ENCODE measurements around the gene TMEM120A.

The TMEM120A gene

GRCh38 chr7:75950111-75950681 lies 44.2 kb downstream of the TMEM120A start:
- Histone ChIP-seq H3K36me3 (ENCODE audit: control insufficient read depth in 1 of 2, insufficient read depth in 2 of 2, low read length in 2 of 2) (peaks cover 6 to 12% of the 10 kb centered on the region in 2 donors), H3K9me3 (ENCODE audit: control insufficient read depth in 1 of 2, low read length in 2 of 2) (no peaks in the 10 kb centered on the region), H3K4me3 (ENCODE audit: low read depth in 1 of 2, low read length in 2 of 2) (no peak overlapping the region), H3K4me1 (ENCODE audit: control insufficient read depth in 1 of 2, insufficient read depth in 2 of 2, low read length in 2 of 2) (no peaks in the 10 kb centered on the region), H3K27ac (ENCODE audit: low read length) (no peak overlapping the region), H3K27me3 (ENCODE audit: low read depth, low read length) (no peaks in the 10 kb centered on the region)

DNA sequence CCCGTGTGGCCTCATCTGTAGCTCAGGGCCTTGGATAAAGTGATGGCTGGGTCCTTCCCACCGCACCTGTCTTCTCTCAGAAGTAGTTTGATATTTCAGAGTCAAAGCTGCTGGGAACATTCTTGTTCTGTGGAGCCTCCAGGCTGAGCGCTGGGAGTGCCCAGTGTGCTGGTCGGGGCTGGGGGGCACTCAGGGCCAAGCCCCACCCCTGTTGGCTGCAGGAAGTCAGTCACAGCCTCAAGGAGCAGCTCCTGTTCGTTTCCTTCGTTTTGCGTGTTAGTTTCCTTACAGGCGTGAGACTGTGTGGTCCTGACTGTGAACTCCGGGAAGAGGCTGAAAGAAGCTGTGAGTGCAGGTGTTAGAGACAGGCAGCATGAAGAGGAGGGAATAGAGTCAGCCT lies 46.2 kb downstream of the TMEM120A start:
- Histone ChIP-seq H3K27me3 (ENCODE audit: low read depth, low read length) (no peaks in the 10 kb centered on the region), H3K9me3 (ENCODE audit: control insufficient read depth in 1 of 2, low read length in 2 of 2) (no peaks in the 10 kb centered on the region), H3K4me3 (ENCODE audit: low read depth in 1 of 2, low read length in 2 of 2) (no peak overlapping the region), H3K36me3 (ENCODE audit: control insufficient read depth in 1 of 2, insufficient read depth in 2 of 2, low read length in 2 of 2) (peaks cover 3 to 7% of the 10 kb centered on the region in 2 donors), H3K27ac (ENCODE audit: low read length) (no peak overlapping the region), H3K4me1 (ENCODE audit: control insufficient read depth in 1 of 2, insufficient read depth in 2 of 2, low read length in 2 of 2) (no peaks in the 10 kb centered on the region)

DNA sequence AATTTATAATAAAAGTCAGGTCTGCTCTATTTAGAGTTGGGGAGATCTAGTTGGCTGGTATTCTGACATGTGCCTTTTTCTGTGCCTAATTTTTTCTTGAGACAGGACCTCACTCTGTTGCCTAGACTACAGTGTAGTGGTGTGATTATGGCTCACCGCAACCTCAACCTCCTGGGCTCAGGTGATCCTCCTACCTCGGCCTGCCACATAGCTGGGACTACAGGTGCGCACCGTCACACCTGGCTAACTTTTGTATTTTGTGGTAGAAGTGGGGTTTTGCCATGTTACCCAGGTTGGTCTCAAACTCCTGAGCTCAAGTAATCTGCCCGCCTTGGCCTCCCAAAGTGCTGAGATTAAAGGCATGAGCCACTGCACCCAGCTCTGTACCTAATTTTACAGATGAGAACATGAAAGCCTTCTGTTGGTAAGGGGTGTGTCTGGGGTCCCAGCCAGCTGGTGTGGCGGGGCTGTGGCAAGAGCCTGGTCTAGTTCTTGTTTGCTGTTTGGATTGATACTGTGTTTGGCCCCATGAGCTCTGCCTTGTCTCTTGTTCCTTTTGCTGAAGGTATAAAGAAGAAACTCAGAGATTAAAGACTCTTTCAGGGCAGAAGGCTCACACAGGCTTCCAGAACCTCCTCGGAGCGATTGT lies 48.1 kb downstream of the TMEM120A start:
- H3K36me3 ChIP-seq (ENCODE audit: control insufficient read depth in 1 of 2, insufficient read depth in 2 of 2, low read length in 2 of 2), result peaks cover 3 to 8% of the 10 kb centered on the region in 2 donors
- H3K9me3 ChIP-seq (ENCODE audit: control insufficient read depth in 1 of 2, low read length in 2 of 2), result no peaks in the 10 kb centered on the region
- no peaks in the 10 kb centered on the region for H3K27me3 ChIP-seq (ENCODE audit: low read depth, low read length)
- H3K4me1 ChIP-seq (ENCODE audit: control insufficient read depth in 1 of 2, insufficient read depth in 2 of 2, low read length in 2 of 2), result no peaks in the 10 kb centered on the region
- peak overlapping the region; percentile 74 for H3K27ac ChIP-seq (ENCODE audit: low read length)
- no peak overlapping the region for H3K4me3 ChIP-seq (ENCODE audit: low read depth in 1 of 2, low read length in 2 of 2)

DNA sequence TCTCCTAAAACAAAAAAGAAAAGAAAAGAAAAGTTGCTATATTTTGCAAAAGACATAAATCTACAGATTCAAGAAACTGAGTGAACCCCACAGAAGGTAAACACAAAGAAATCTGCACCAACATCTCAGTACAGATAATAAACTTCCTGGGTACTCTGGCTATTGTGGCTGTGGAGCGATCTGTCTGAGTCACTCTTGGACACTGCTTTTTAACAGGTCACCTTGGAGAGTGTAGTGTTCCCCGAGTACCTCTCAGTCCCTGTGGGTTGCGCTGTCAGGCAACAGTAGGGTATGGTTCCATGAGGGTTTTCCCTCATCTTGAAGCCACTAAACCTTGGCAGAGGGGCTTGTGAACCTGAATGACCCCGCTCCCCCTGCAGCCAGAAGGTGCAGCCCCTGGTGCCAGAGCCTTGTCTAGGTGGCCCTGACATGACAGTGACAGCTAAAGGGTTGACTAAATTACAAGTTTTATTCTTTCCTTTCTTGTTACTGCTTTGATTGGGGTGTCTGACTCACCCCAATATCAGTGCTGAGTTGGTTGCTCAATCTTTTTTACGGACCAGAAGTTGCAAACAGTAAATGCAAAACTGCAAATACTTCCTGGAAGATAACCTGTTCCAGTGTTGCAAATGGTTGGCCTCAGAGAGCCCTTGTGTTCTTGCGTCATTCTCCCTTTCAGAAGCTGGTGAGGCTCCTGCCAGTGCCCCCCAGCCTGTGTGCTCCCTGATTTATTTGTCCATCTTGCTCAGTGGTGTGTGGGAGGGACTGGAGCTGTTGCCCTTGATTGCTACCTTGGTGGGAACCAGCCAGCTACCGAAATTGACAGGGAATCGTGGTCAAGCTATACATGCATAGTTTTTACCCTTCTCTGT lies 48.9 kb downstream of the TMEM120A start:
- H3K4me3 ChIP-seq (ENCODE audit: low read depth in 1 of 2, low read length in 2 of 2), result no peak overlapping the region
- H3K4me1 ChIP-seq (ENCODE audit: control insufficient read depth in 1 of 2, insufficient read depth in 2 of 2, low read length in 2 of 2), result no peaks in the 10 kb centered on the region
- peak overlapping the region; percentile 74 for H3K27ac ChIP-seq (ENCODE audit: low read length)

GRCh38 chr7:75944507-75944906 lies 49.9 kb downstream of the TMEM120A start:
- Histone ChIP-seq H3K27me3 (ENCODE audit: low read depth, low read length) (no peaks in the 10 kb centered on the region), H3K36me3 (ENCODE audit: control insufficient read depth in 1 of 2, insufficient read depth in 2 of 2, low read length in 2 of 2) (peaks cover 9 to 15% of the 10 kb centered on the region in 2 donors), H3K4me3 (ENCODE audit: low read depth in 1 of 2, low read length in 2 of 2) (no peak overlapping the region), H3K27ac (ENCODE audit: low read length) (peak overlapping the region; percentile 4), H3K9me3 (ENCODE audit: control insufficient read depth in 1 of 2, low read length in 2 of 2) (no peaks in the 10 kb centered on the region), H3K4me1 (ENCODE audit: control insufficient read depth in 1 of 2, insufficient read depth in 2 of 2, low read length in 2 of 2) (no peaks in the 10 kb centered on the region)

More for the DNA sequence above, 48.9 kb downstream of the TMEM120A start:
- Histone ChIP-seq H3K36me3 (ENCODE audit: control insufficient read depth in 1 of 2, insufficient read depth in 2 of 2, low read length in 2 of 2) (peaks cover 9 to 15% of the 10 kb centered on the region in 2 donors), H3K27me3 (ENCODE audit: low read depth, low read length) (no peaks in the 10 kb centered on the region), H3K9me3 (ENCODE audit: control insufficient read depth in 1 of 2, low read length in 2 of 2) (no peaks in the 10 kb centered on the region)

DNA sequence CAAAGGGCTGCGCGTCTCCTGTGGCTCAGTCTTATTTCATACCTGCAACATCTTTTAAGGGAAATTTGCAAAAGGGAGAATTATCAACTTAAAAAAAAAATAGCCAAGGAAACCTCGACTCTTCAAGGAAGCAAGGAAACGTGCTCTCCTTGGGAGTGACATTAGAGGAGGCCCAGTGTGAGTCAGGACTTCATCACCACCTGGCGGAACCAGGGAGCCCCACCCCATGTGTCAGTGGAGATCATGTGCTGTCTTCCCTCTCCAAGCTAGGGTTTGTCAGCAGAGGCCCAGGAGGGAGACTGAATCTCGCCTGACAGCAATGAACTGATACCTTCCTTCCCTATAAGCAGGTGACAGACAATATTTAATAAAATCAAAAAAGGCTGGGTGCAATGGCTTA lies 50.5 kb downstream of the TMEM120A start:
- Histone ChIP-seq H3K27ac (ENCODE audit: low read length) (no peak overlapping the region), H3K36me3 (ENCODE audit: control insufficient read depth in 1 of 2, insufficient read depth in 2 of 2, low read length in 2 of 2) (peaks cover 9 to 15% of the 10 kb centered on the region in 2 donors), H3K4me1 (ENCODE audit: control insufficient read depth in 1 of 2, insufficient read depth in 2 of 2, low read length in 2 of 2) (no peaks in the 10 kb centered on the region)

GRCh38 chr7:75938921-75939320 lies 55.5 kb downstream of the TMEM120A start:
- Histone ChIP-seq H3K27ac (ENCODE audit: low read length) (no peak overlapping the region), H3K36me3 (ENCODE audit: control insufficient read depth in 1 of 2, insufficient read depth in 2 of 2, low read length in 2 of 2) (peaks cover 6 to 8% of the 10 kb centered on the region in 2 donors), H3K4me1 (ENCODE audit: control insufficient read depth in 1 of 2, insufficient read depth in 2 of 2, low read length in 2 of 2) (no peaks in the 10 kb centered on the region), H3K27me3 (ENCODE audit: low read depth, low read length) (no peaks in the 10 kb centered on the region), H3K4me3 (ENCODE audit: low read depth in 1 of 2, low read length in 2 of 2) (no peak overlapping the region), H3K9me3 (ENCODE audit: control insufficient read depth in 1 of 2, low read length in 2 of 2) (no peaks in the 10 kb centered on the region)

More for the DNA sequence above, 50.5 kb downstream of the TMEM120A start:
- H3K9me3 ChIP-seq (ENCODE audit: control insufficient read depth in 1 of 2, low read length in 2 of 2), result no peaks in the 10 kb centered on the region
- H3K4me3 ChIP-seq (ENCODE audit: low read depth in 1 of 2, low read length in 2 of 2), result no peak overlapping the region
- no peaks in the 10 kb centered on the region for H3K27me3 ChIP-seq (ENCODE audit: low read depth, low read length)

DNA sequence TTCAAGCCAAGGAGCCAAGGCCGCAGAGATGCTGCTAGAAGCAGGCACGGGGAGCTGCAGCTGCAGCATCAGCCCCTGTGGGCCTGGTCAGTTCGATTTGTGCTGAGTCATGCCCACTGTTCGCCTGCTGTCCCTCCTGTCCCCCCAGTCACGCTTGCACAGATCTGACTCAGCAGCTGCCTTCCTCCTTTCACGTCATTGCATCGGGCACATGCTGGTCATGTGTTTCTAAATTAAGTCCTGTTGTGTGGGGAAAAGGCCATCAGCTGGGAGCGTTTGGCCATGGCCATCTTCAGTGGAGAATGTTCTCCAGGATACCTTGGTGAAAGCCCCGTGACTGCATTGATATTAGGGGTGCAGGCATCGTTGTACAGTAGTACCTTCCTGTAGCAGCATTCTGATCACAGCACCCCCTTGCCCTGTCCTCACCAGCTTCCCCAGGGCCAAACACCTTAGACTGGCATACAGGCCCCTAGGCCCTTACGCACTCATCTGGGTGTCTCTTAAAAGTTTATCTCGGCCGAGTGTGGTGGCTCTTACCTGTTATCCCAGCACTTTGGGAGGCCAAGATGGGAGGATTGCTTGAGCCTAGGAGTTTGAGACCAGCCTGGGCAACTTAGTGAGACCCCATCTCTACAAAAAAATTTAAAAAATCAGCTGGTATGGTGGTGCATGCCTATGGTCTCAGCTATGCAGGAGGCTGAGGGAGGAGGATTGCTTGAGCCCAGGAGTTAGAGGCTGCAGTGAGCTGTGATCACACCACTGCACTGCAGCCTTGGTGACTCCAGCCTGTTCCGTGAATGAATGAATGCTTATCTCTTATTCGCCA lies 56.2 kb downstream of the TMEM120A start:
- peaks cover 6 to 8% of the 10 kb centered on the region in 2 donors for H3K36me3 ChIP-seq (ENCODE audit: control insufficient read depth in 1 of 2, insufficient read depth in 2 of 2, low read length in 2 of 2)
- H3K4me3 ChIP-seq (ENCODE audit: low read depth in 1 of 2, low read length in 2 of 2), result no peak overlapping the region

More for the DNA sequence above, 56.2 kb downstream of the TMEM120A start:
- Histone ChIP-seq H3K4me1 (ENCODE audit: control insufficient read depth in 1 of 2, insufficient read depth in 2 of 2, low read length in 2 of 2) (no peaks in the 10 kb centered on the region), H3K27ac (ENCODE audit: low read length) (no peak overlapping the region), H3K27me3 (ENCODE audit: low read depth, low read length) (no peaks in the 10 kb centered on the region), H3K9me3 (ENCODE audit: control insufficient read depth in 1 of 2, low read length in 2 of 2) (no peaks in the 10 kb centered on the region)

All from muscle layer of duodenum (tissue), 2 donors.